Spleen (tissue), 11 donors: ENCODE data around the gene NPSR1. TPM values are rescaled to one million over a fixed set of nuclear protein-coding genes. Genes with fewer than 3 reads are reported as not detected.

Experiments used
- DNase-seq: peaks from one replicate; pipeline ENCODE4 v3.0.0-alpha.2; 2020
- H3K27ac ChIP-seq, 8 donors: fragments of 200-600 bp; sonication (generic) in 7 of 8; 1 replicate in 4 of 8; 2 replicates in 4 of 8; pipeline versions ENCODE4 v1.5.0 to v1.8.0; 2016 to 2021; ENCODE audit warnings: inconsistent platforms in 4 of 8, mild to moderate bottlenecking in 4 of 8, moderate library complexity in 1 of 8
- H3K27me3 ChIP-seq, 7 donors: fragments of 200-600 bp; sonication (generic) in 6 of 7; replicated peaks in 1 of 7; 1 replicate in 4 of 7; 2 replicates in 3 of 7; pipeline versions ENCODE4 v1.5.0 to v1.8.0; 2016 to 2021; ENCODE audit warnings: inconsistent platforms in 3 of 7, mild to moderate bottlenecking in 1 of 7
- H3K36me3 ChIP-seq, 6 donors: fragments of 200-600 bp; sonication (generic) in 5 of 6; 1 replicate in 4 of 6; 2 replicates in 2 of 6; pipeline versions ENCODE4 v1.5.0 to v1.8.0; 2016 to 2021; ENCODE audit warnings: inconsistent platforms in 2 of 6
- H3K4me1 ChIP-seq, 6 donors: fragments of 200-600 bp; sonication (generic) in 5 of 6; 1 replicate in 3 of 6; 2 replicates in 3 of 6; pipeline versions ENCODE4 v1.5.0 to v1.8.0; 2016 to 2021; ENCODE audit warnings: inconsistent platforms in 3 of 6
- H3K4me3 ChIP-seq, 8 donors: fragments of 200-600 bp; sonication (generic) in 7 of 8; 1 replicate in 4 of 8; 2 replicates in 4 of 8; pipeline versions ENCODE4 v1.5.0 to v1.8.0; 2016 to 2021; ENCODE audit warnings: inconsistent platforms in 4 of 8, mild to moderate bottlenecking in 4 of 8, moderate library complexity in 2 of 8
- H3K9me3 ChIP-seq, 8 donors: fragments of 200-600 bp; sonication (generic) in 7 of 8; 1 replicate in 4 of 8; 2 replicates in 4 of 8; pipeline versions ENCODE4 v1.5.0 to v1.8.0; 2016 to 2021; ENCODE audit warnings: inconsistent platforms in 4 of 8
- CTCF ChIP-seq, 11 experiments: fragments of 200-600 bp in 7 of 11; fragments of 450-650 bp in 4 of 11; sonication (generic) in 4 of 11; IDR thresholded peaks in 8 of 11; conservative IDR thresholded peaks in 3 of 11; 1 replicate in 7 of 11; 2 replicates in 4 of 11; pipeline versions ENCODE4 v1.4.0 to v1.8.0; 2016 to 2021; ENCODE audit warnings: antibody characterized with exemption in 11 of 11, inconsistent platforms in 4 of 11, mild to moderate bottlenecking in 1 of 11
- POLR2A ChIP-seq, 3 donors: fragments of 450-650 bp; IDR thresholded peaks; one replicate each; pipeline ENCODE4 v1.5.1; 2017; ENCODE audit warnings: antibody characterized with exemption in 3 of 3, mild to moderate bottlenecking in 1 of 3
- POLR2AphosphoS5 ChIP-seq, 3 donors: sonication (generic); formaldehyde crosslinking; IDR thresholded peaks; one replicate each; pipeline ENCODE4 v1.5.1; 2017; ENCODE audit warnings: antibody characterized with exemption in 3 of 3
- WGBS, 5 donors: extraction: QIAGEN DNeasy Blood & Tissue Kit in 3 of 5; methylation state at CpG; one replicate each; pipeline versions ENCODE4 v1.1.5 to v1.1.7; 2013 to 2018; 5-methylcytosine and 5-hydroxymethylcytosine counted together
- intact Hi-C: fragments of 100-400 bp; cut with DNase I; formaldehyde crosslinking; loops from one replicate; pipeline ENCODE4 v1.15.0; 2023; ENCODE audit warnings: low total_unique reads
- polyA plus RNA-seq, 3 donors: library from polyadenylated mRNA; stranded (reverse); fragments of 200-250 nt; gene quantifications; one replicate each; pipeline ENCODE4 v1.2.1, GENCODE V29; 2013
- total RNA-seq, 7 donors: library from RNA; depleted of rRNA in 3 of 7; stranded (reverse); fragments of >200 nt in 3 of 7; fragmentation: NEBNext Ultra II Directional in 4 of 7; extraction: Animal tissue kit (Norgen Biotek cat#: 25700) in 4 of 7; gene quantifications; one replicate each; pipeline versions ENCODE4 v1.1.0 to v1.2.1, GENCODE V29; 2016 to 2021
- donor health status: healthy with polysubstance abuse.
- donor health status: DM: no; HTN: no; CAD: no; lungs with moderate emphysema.
- donor health status: DM: no; HTN: no; CAD: no.
- donor health status: Bipolar disorder and iron deficiency.
- donor health status: healthy.
- donor health status: DM: no; HTN: no; CAD: no.
- donor health status: DM: yes; HTN: yes; CAD: no.

NPSR1 gene
- total and polyA plus RNA-seq, 10 donors, result not detected

DNA sequence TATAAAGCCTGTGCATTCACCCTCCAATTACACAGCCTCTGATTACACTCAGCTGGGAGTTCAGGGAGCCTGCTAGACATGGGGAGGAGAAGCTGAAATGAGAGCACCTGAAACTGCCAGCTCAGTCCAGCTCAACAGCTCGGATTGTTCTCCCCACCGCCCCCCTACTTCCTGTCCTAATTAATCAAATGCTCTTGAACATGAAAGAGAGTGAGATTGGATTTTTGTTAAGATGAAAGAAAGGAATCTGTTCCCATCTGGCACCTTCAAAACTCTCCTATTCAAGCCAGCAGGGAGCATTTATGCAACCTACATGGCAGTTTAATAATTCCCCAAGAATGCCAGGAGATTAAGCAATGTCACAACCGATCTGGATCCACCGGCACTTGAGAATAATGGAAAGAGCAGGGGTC, 98.0 kb downstream of the NPSR1 start:
- WGBS, 5 donors, result 34 to 53% (median 40%) methylated on average over 4 of the region's 4 CpGs

DNA sequence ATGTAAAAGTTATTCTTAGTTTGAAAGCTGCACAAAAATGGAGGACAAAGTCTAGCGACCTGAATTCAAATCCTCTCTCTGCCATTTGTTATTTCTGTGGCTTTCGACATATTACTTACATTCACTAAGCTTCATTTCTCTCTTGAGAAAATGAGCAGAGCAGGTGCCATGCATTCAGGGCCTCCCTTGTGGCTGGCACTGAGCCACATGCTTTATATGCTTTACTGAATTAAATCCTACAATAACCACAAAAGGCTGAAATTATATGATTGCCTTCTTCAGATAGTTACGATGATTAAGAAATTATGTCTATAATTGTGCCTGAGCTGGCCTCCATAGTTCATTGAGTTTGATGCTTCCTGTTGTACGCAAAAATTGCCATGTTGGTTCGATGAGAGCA, 98.7 kb downstream of the NPSR1 start:
- no peaks in the 10 kb centered on the region for H3K4me1 ChIP-seq
- intact Hi-C loops, result no loop called here
- TF ChIP-seq POLR2A (IDR thresholded peaks at IDR 0.05), result no peak
- no peak for TF ChIP-seq POLR2AphosphoS5 (IDR thresholded peaks at IDR 0.05)
- no peak for TF ChIP-seq CTCF (IDR thresholded peaks at IDR 0.05 in 8 of 11, conservative IDR thresholded peaks at IDR 0.05 in 3 of 11)
- H3K9me3 ChIP-seq, result no peaks in the 10 kb centered on the region
- H3K27me3 ChIP-seq, result no peaks in the 10 kb centered on the region
- 87 to 95% (median 90%) methylated on average over 5 of the region's 5 CpGs for WGBS, 5 donors
- H3K27ac ChIP-seq, result no peak overlapping the region
- no peaks in the 10 kb centered on the region for H3K36me3 ChIP-seq
- no peak overlapping the region for H3K4me3 ChIP-seq
- no peak for DNase-seq

More for the DNA sequence above, 98.0 kb downstream of the NPSR1 start:
- no peaks in the 10 kb centered on the region for H3K36me3 ChIP-seq
- no peak for DNase-seq
- no peak for TF ChIP-seq CTCF (IDR thresholded peaks at IDR 0.05 in 8 of 11, conservative IDR thresholded peaks at IDR 0.05 in 3 of 11)
- no peak for TF ChIP-seq POLR2AphosphoS5 (IDR thresholded peaks at IDR 0.05)
- no peak for TF ChIP-seq POLR2A (IDR thresholded peaks at IDR 0.05)
- H3K9me3 ChIP-seq, result no peaks in the 10 kb centered on the region
- H3K27ac ChIP-seq, result no peak overlapping the region
- H3K4me3 ChIP-seq, result no peak overlapping the region
- H3K4me1 ChIP-seq, result no peaks in the 10 kb centered on the region
- H3K27me3 ChIP-seq, result no peaks in the 10 kb centered on the region
- intact Hi-C loops, result no loop called here

GRCh38 chr7:34757570-34758110, 99.6 kb downstream of the NPSR1 start:
- intact Hi-C loops, result no loop called here
- WGBS, 5 donors, result 74 to 89% (median 83%) methylated on average over 5 of the region's 5 CpGs
- TF ChIP-seq CTCF (IDR thresholded peaks at IDR 0.05 in 8 of 11, conservative IDR thresholded peaks at IDR 0.05 in 3 of 11) (no peak), POLR2AphosphoS5 (IDR thresholded peaks at IDR 0.05) (no peak), POLR2A (IDR thresholded peaks at IDR 0.05) (no peak)

GRCh38 chr7:34758111-34758601, 100.1 kb downstream of the NPSR1 start:
- WGBS, 5 donors, result 68 to 87% (median 77%) methylated on average over 1 of the region's 1 CpG
- no peaks in the 10 kb centered on the region for H3K9me3 ChIP-seq
- H3K4me3 ChIP-seq, result no peak overlapping the region
- no peaks in the 10 kb centered on the region for H3K27me3 ChIP-seq
- H3K36me3 ChIP-seq, result no peaks in the 10 kb centered on the region
- no peaks in the 10 kb centered on the region for H3K4me1 ChIP-seq
- TF ChIP-seq POLR2A (IDR thresholded peaks at IDR 0.05), result no peak
- TF ChIP-seq POLR2AphosphoS5 (IDR thresholded peaks at IDR 0.05), result no peak
- TF ChIP-seq CTCF (IDR thresholded peaks at IDR 0.05 in 8 of 11, conservative IDR thresholded peaks at IDR 0.05 in 3 of 11), result no peak
- intact Hi-C loops, result no loop called here
- DNase-seq, result no peak
- no peak overlapping the region for H3K27ac ChIP-seq

More at GRCh38 chr7:34757570-34758110, 99.6 kb downstream of the NPSR1 start:
- Histone ChIP-seq H3K27me3 (no peaks in the 10 kb centered on the region), H3K4me3 (no peak overlapping the region), H3K36me3 (no peaks in the 10 kb centered on the region), H3K9me3 (no peaks in the 10 kb centered on the region), H3K4me1 (no peaks in the 10 kb centered on the region), H3K27ac (no peak overlapping the region)
- DNase-seq, result no peak
